ENCODE results near the gene WDR62. TPM values are rescaled to one million over a fixed set of nuclear protein-coding genes. Genes with fewer than 3 reads are reported as not detected.

The WDR62 gene
- total and polyA plus RNA-seq, 7 donors: 0.81 to 7.2 (median 2.6) TPM

- H3K27ac ChIP-seq: no peak overlapping the region
- TF ChIP-seq, protein P1, sequence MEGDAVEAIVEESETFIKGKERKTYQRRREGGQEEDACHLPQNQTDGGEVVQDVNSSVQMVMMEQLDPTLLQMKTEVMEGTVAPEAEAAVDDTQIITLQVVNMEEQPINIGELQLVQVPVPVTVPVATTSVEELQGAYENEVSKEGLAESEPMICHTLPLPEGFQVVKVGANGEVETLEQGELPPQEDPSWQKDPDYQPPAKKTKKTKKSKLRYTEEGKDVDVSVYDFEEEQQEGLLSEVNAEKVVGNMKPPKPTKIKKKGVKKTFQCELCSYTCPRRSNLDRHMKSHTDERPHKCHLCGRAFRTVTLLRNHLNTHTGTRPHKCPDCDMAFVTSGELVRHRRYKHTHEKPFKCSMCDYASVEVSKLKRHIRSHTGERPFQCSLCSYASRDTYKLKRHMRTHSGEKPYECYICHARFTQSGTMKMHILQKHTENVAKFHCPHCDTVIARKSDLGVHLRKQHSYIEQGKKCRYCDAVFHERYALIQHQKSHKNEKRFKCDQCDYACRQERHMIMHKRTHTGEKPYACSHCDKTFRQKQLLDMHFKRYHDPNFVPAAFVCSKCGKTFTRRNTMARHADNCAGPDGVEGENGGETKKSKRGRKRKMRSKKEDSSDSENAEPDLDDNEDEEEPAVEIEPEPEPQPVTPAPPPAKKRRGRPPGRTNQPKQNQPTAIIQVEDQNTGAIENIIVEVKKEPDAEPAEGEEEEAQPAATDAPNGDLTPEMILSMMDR (IDR thresholded peaks at IDR 0.05): no peak
- DNase-seq (no peak), ATAC-seq (no peak)
- intact Hi-C loops (cut with DNase I): no loop called here
- no peak overlapping the region for H3K4me3 ChIP-seq
- no peaks in the 10 kb centered on the region for H3K9me3 ChIP-seq
- H3K27me3 ChIP-seq (ENCODE audit: insufficient read depth in 3 of 3, low read length in 2 of 3): no peaks in the 10 kb centered on the region
- peaks cover 17% of the 10 kb centered on the region for H3K4me1 ChIP-seq
- H3K36me3 ChIP-seq (ENCODE audit: insufficient read depth in 1 of 2, low read depth in 1 of 2): no peaks in the 10 kb centered on the region
- 81% methylated on average over 6 of the region's 6 CpGs for WGBS, 3 donors
Measured at GRCh38 chr19:36097036-36097435, 42.3 kb downstream of the WDR62 start.

DNA sequence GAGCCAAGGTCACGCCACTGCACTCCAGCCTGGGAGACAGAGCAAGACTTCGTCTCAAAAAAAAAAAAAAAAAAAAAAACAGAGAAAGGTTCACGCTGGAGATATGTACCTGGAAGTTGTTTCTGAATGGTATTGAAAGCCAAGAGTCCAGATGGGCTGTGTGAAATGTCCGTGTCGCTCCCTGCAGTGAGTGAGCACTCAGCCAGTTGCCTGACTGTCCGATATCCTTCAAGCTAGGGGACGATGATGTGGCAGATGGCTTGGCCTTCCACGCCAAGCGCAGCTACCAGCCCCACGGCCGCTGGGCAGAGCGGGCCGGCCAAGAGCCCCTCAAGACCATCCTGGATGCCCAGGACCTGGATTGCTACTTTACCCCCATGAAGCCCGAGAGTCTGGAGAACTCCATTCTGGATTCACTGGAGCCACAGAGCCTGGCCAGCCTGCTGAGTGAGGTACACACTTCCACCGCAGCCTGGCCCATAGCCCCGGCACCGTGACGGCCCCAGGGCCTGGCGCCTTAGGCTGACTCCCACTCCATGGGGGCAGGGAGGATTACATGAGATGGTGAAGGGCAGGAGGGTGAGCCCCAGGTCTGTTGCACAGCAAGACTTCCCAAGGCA lies 44.6 kb downstream of the WDR62 start:
- Histone ChIP-seq H3K4me1 (peaks cover 17% of the 10 kb centered on the region), H3K36me3 (ENCODE audit: insufficient read depth in 1 of 2, low read depth in 1 of 2) (no peaks in the 10 kb centered on the region), H3K27ac (no peak overlapping the region), H3K4me3 (no peak overlapping the region), H3K27me3 (ENCODE audit: insufficient read depth in 3 of 3, low read length in 2 of 3) (no peaks in the 10 kb centered on the region), H3K9me3 (no peaks in the 10 kb centered on the region)
- no peak for ATAC-seq
- TF ChIP-seq, protein P1 (IDR thresholded peaks at IDR 0.05): no peak
- 75 to 86% (median 80%) methylated on average over 18 to 19 of the region's 19 CpGs for WGBS, 3 donors
- DNase-seq: no peak
- intact Hi-C loops (cut with DNase I): no loop called here

DNA sequence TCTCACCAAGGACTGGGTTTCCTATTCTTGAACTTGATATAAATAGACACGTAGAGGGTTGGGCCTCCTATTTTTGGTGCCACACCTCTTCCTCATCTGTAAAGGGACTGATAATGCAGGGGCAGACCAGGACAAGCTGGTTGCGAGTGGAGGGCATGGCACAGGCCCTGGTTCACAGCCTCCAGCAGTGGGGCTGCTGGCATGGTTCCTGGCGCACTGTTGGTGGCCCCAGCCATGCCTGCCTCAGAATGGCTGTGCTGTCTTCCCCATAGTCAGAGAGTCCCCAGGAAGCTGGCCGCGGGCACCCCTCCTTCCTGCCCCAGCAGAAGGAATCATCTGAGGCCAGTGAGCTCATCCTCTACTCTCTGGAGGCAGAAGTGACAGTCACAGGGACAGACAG lies 45.8 kb downstream of the WDR62 start:
- peak overlapping the region; percentile 41 for H3K27ac ChIP-seq
- peaks cover 0 to 4% of the 10 kb centered on the region in 2 donors for H3K36me3 ChIP-seq (ENCODE audit: insufficient read depth in 1 of 2, low read depth in 1 of 2)
- ATAC-seq (peak; percentile 23 to 87 (median 71)), DNase-seq (peak in 1 of 2 donors; percentile 72)
- no peaks in the 10 kb centered on the region for H3K27me3 ChIP-seq (ENCODE audit: insufficient read depth in 3 of 3, low read length in 2 of 3)
- intact Hi-C loops (cut with DNase I): loop anchor here in 1 of 2 donors (5.0 kb wide), 1 partner anchor 38 kb away; no protein-coding TSS in a partner anchor
- H3K4me3 ChIP-seq: peak overlapping the region; percentile 39
- WGBS, 3 donors: 23 to 56% (median 32%) methylated on average over 5 of the region's 5 CpGs
- no peaks in the 10 kb centered on the region for H3K9me3 ChIP-seq
- peaks cover 17% of the 10 kb centered on the region for H3K4me1 ChIP-seq
- TF ChIP-seq, protein P1 (IDR thresholded peaks at IDR 0.05): no peak

- ATAC-seq: peak in 2 of 4 donors; percentile 43 to 49
- 60 to 83% (median 61%) methylated on average over 26 to 27 of the region's 27 CpGs for WGBS, 3 donors
- H3K27me3 ChIP-seq (ENCODE audit: insufficient read depth in 3 of 3, low read length in 2 of 3): no peaks in the 10 kb centered on the region
- intact Hi-C loops (cut with DNase I): loop anchor here in 1 of 2 donors (5.0 kb wide), 1 partner anchor 39 kb away; no protein-coding TSS in a partner anchor
- peak overlapping the region; percentile 41 for H3K27ac ChIP-seq
- no peak for DNase-seq
- no peak overlapping the region for H3K4me3 ChIP-seq
- H3K36me3 ChIP-seq (ENCODE audit: insufficient read depth in 1 of 2, low read depth in 1 of 2): peaks cover 0 to 7% of the 10 kb centered on the region in 2 donors
- no peaks in the 10 kb centered on the region for H3K9me3 ChIP-seq
- peaks cover 17% of the 10 kb centered on the region for H3K4me1 ChIP-seq
- TF ChIP-seq, protein P1 (IDR thresholded peaks at IDR 0.05): no peak
Measured at GRCh38 chr19:36101550-36102327, 47.0 kb downstream of the WDR62 start.

Measured in psoas muscle (tissue), 8 donors.